ENCODE results near the gene EYS. TPM values are rescaled to one million over a fixed set of nuclear protein-coding genes. Genes with fewer than 3 reads are reported as not detected.

The EYS gene
- total RNA-seq, 1 experiment from 2014 or later, result not detected

- no peaks in the 10 kb centered on the region for H3K4me1 ChIP-seq (ENCODE audit: insufficient read depth, low read length)
- H3K79me2 ChIP-seq (ENCODE audit: insufficient read depth, low read length), result no peaks in the 10 kb centered on the region
- H3K9me3 ChIP-seq (ENCODE audit: control insufficient read depth, low read depth, low read length), result no peaks in the 10 kb centered on the region
- no peak overlapping the region for H2BK20ac ChIP-seq (ENCODE audit: low read depth, low read length, poor library complexity, severe bottlenecking)
- no peak overlapping the region for H3K18ac ChIP-seq (ENCODE audit: insufficient read length, low read depth, low read length)
- H3K27ac ChIP-seq (ENCODE audit: insufficient read length, low read depth, low read length), result no peak overlapping the region
- Mint-ChIP-seq H3K27ac (no peak overlapping the region), H3K9me3 (peaks cover 18 to 21% of the 10 kb centered on the region in 2 experiments; a peak in 4 of 5 replicates), H3K27me3 (ENCODE audit: low read depth) (no peaks in the 10 kb centered on the region), H3K4me1 (peaks cover 5% of the 10 kb centered on the region in 2 experiments; a peak in 2 of 4 replicates), H3K36me3 (ENCODE audit: insufficient read depth in 1 of 3, low read depth in 3 of 3) (peaks cover 0 to 21% (median 3%) of the 10 kb centered on the region in 3 experiments; a peak in 6 of 7 replicates), H3K4me3 (no peak overlapping the region)
- no peak overlapping the region for H3K56ac ChIP-seq (ENCODE audit: insufficient read length, low read depth, low read length)
- H3K4me2 ChIP-seq (ENCODE audit: insufficient read depth, insufficient read length, low read length), result no peak overlapping the region
- H3K79me1 ChIP-seq (ENCODE audit: insufficient read depth, low read depth, low read length, poor library complexity, severe bottlenecking), result no peaks in the 10 kb centered on the region
- no peak overlapping the region for H4K5ac ChIP-seq (ENCODE audit: insufficient read length, low read depth, low read length)
- H4K20me1 ChIP-seq (ENCODE audit: control insufficient read depth, insufficient read depth, insufficient read length), result no peaks in the 10 kb centered on the region
- no peak for TF ChIP-seq CTCF (conservative IDR thresholded peaks at IDR 0.05)
- no CpG with 5 or more reads among the region's 1 CpG for WGBS (ENCODE audit: extremely low coverage, insufficient read length, low lambda C conversion rate)
- H4K91ac ChIP-seq (ENCODE audit: insufficient read length, low read depth, low read length), result no peak overlapping the region
- no peak overlapping the region for H3K4ac ChIP-seq (ENCODE audit: low read depth, low read length)
- no peak overlapping the region for H2BK5ac ChIP-seq (ENCODE audit: insufficient read length, low read length)
- no peak overlapping the region for H2BK15ac ChIP-seq (ENCODE audit: low read depth, low read length)
- no peak overlapping the region for H2BK120ac ChIP-seq (ENCODE audit: low read depth, low read length, poor library complexity, severe bottlenecking)
- no peak overlapping the region for H3K14ac ChIP-seq (ENCODE audit: insufficient read depth, low read length)
- no peak overlapping the region for H3K23ac ChIP-seq (ENCODE audit: insufficient read length, low read depth, low read length)
- H3K9ac ChIP-seq (ENCODE audit: extremely low read depth, insufficient read length, low read length), result no peak overlapping the region
- no peak overlapping the region for H3T11ph ChIP-seq (ENCODE audit: low read length)
- H2AFZ ChIP-seq (ENCODE audit: low read length), result no peak overlapping the region
- H2AK5ac ChIP-seq (ENCODE audit: insufficient read length, low read length), result no peak overlapping the region
- no peaks in the 10 kb centered on the region for H3K27me3 ChIP-seq (ENCODE audit: insufficient read depth, low read length)
- no peak for DNase-seq
- no peaks in the 10 kb centered on the region for H3K23me2 ChIP-seq (ENCODE audit: insufficient read length, low read depth, low read length, poor library complexity, severe bottlenecking)
- H4K8ac ChIP-seq (replicated peaks; ENCODE audit: insufficient read length, low read depth, low read length), result no peak overlapping the region
- no peak overlapping the region for H2BK12ac ChIP-seq (ENCODE audit: insufficient read length, low read depth, low read length)
These were observed 1425.9 kb downstream of the EYS start for GRCh38 chr6:64281167-64281566.
